Endothelial cell of umbilical vein (primary cell): ENCODE results near the gene LZTS2. TPM values are rescaled to one million over a fixed set of nuclear protein-coding genes. Genes with fewer than 3 reads are reported as not detected.

Experiments
- BruUV-seq: library from RNA; stranded (reverse); fragments of 400-500 nt; replicated peaks from 2 replicates; lab custom pipeline; 2021; lab: Mats Ljungman, UMichigan
- CTCF ChIA-PET: fragments of 300-600, 350-600 bp; sonication (Branson Sonifier 250); formaldehyde crosslinking; loops from one replicate; lab custom pipeline; 2021; ENCODE audit warnings: antibody characterized with exemption, inconsistent platforms; lab: Charles Lee
- POLR2A ChIA-PET: fragments of 300-600, 350-600 bp; sonication (Branson Sonifier 250); formaldehyde crosslinking; loops from one replicate; lab custom pipeline; 2021; ENCODE audit warnings: antibody characterized with exemption, inconsistent platforms; lab: Charles Lee
- DNase-seq: peaks from one replicate; pipeline ENCODE4 v3.0.0-alpha.2; 2011; ENCODE audit warnings: low read depth, low spot score
- FAIRE-seq: peaks from 2 replicates; lab custom pipeline; 2011; peaks lifted over from hg19 to GRCh38; lab: Jason Lieb, UNC
- H2AFZ ChIP-seq: 2 replicates; pipeline ENCODE4 v1.6.0; 2012; ENCODE audit warnings: low read depth, low read length, control low read depth, inconsistent platforms
- H3K27ac ChIP-seq: 2 replicates; pipeline ENCODE4 v1.5.1; 2011; ENCODE audit warnings: low read depth, mild to moderate bottlenecking, control low read depth, low read length, moderate library complexity; ENCODE audit not compliant: insufficient read depth
- H3K27me3 ChIP-seq, 2 experiments: 2 replicates each; pipeline versions ENCODE4 v1.6.0 to v1.6.1; 2011; ENCODE audit warnings: low read length in 2 of 2, mixed read lengths in 1 of 2; ENCODE audit not compliant: control insufficient read depth in 2 of 2, insufficient read depth in 2 of 2
- H3K36me3 ChIP-seq, 2 experiments: 2 replicates in 1 of 2; 3 replicates in 1 of 2; pipeline ENCODE4 v1.5.1; 2011; ENCODE audit warnings: low read length in 2 of 2, mild to moderate bottlenecking in 1 of 2, moderate library complexity in 1 of 2; ENCODE audit not compliant: control insufficient read depth in 2 of 2, insufficient read depth in 2 of 2; ENCODE audit errors: extremely low read depth in 1 of 2
- H3K4me1 ChIP-seq: 3 replicates; pipeline ENCODE4 v1.5.1; 2011; ENCODE audit warnings: mild to moderate bottlenecking, low read length; ENCODE audit not compliant: control insufficient read depth, insufficient read depth; ENCODE audit errors: extremely low read depth
- H3K4me2 ChIP-seq: 2 replicates; pipeline ENCODE4 v1.6.1; 2011; ENCODE audit warnings: low read length, control low read depth, mixed read lengths; ENCODE audit not compliant: insufficient read depth
- H3K4me3 ChIP-seq, 3 experiments: fragments of 200-600 bp in 1 of 3; sonication (generic), shearing (Covaris generic) in 1 of 3; replicated peaks in 1 of 3; 2 replicates each; pipeline ENCODE4 v1.5.1; 2011 to 2016; ENCODE audit warnings: control low read depth in 3 of 3, low read length in 3 of 3, mild to moderate bottlenecking in 2 of 3, inconsistent platforms in 1 of 3, low read depth in 1 of 3, moderate library complexity in 1 of 3; ENCODE audit not compliant: insufficient read depth in 1 of 3
- H3K79me2 ChIP-seq: 2 replicates; pipeline ENCODE4 v1.6.0; 2012; ENCODE audit warnings: low read length, inconsistent platforms; ENCODE audit not compliant: control insufficient read depth, insufficient read depth
- H3K9ac ChIP-seq: replicated peaks from 2 replicates; pipeline ENCODE3; 2011; ENCODE audit warnings: low read length, control low read depth; ENCODE audit not compliant: insufficient read depth; ENCODE audit errors: extremely low read depth
- H3K9me1 ChIP-seq: replicated peaks from 3 replicates; pipeline ENCODE4 v1.6.0; 2011; ENCODE audit warnings: mild to moderate bottlenecking, low read length; ENCODE audit not compliant: control insufficient read depth, insufficient read depth; ENCODE audit errors: extremely low read depth
- H3K9me3 ChIP-seq: replicated peaks from 2 replicates; pipeline ENCODE4 v1.5.1; 2012; ENCODE audit warnings: low read length, inconsistent platforms; ENCODE audit not compliant: control insufficient read depth, insufficient read depth
- H4K20me1 ChIP-seq: replicated peaks from 2 replicates; pipeline ENCODE3; 2011; ENCODE audit warnings: mild to moderate bottlenecking, low read length; ENCODE audit not compliant: control insufficient read depth, insufficient read depth; ENCODE audit errors: extremely low read depth
- CTCF ChIP-seq, 2 donors: IDR thresholded peaks; 1 replicate in 1 of 2; 2 replicates in 1 of 2; pipeline ENCODE4 v1.5.1; 2011; ENCODE audit warnings: low read length in 2 of 2, mild to moderate bottlenecking in 2 of 2, moderate library complexity in 2 of 2, control low read depth in 1 of 2, inconsistent platforms in 1 of 2, low read depth in 1 of 2; ENCODE audit not compliant: insufficient read depth in 1 of 2; ENCODE audit errors: extremely low read depth in 1 of 2
- EZH2 ChIP-seq: IDR thresholded peaks from 2 replicates; pipeline ENCODE4 v1.6.1; 2012; ENCODE audit warnings: borderline replicate concordance, low read depth, mild to moderate bottlenecking, moderate library complexity, low read length, inconsistent platforms; ENCODE audit not compliant: severe bottlenecking
- FOS ChIP-seq: IDR thresholded peaks from 2 replicates; pipeline ENCODE4 v1.6.1; 2011; ENCODE audit warnings: mild to moderate bottlenecking, low read length, moderate library complexity, borderline replicate concordance; ENCODE audit not compliant: insufficient read depth
- GATA2 ChIP-seq: IDR thresholded peaks from 2 replicates; pipeline ENCODE4 v1.7.0; 2011; ENCODE audit warnings: low read depth, mild to moderate bottlenecking, moderate library complexity, mixed read lengths, low read length; ENCODE audit not compliant: insufficient read length, insufficient read depth
- JUN ChIP-seq: IDR thresholded peaks from 2 replicates; pipeline ENCODE4 v1.6.1; 2011; ENCODE audit warnings: borderline replicate concordance, low read depth; ENCODE audit not compliant: insufficient read length, insufficient read depth
- MYC ChIP-seq: IDR thresholded peaks from one replicate; pipeline ENCODE4 v1.6.1; 2011; ENCODE audit warnings: mild to moderate bottlenecking, low read depth, low read length
- POLR2A ChIP-seq: IDR thresholded peaks from 2 replicates; pipeline ENCODE4 v1.6.1; 2012; ENCODE audit warnings: low read depth, mild to moderate bottlenecking, control low read depth, low read length
- POLR2AphosphoS5 ChIP-seq: IDR thresholded peaks from 2 replicates; pipeline ENCODE4 v1.6.1; 2012; ENCODE audit warnings: low read depth, mild to moderate bottlenecking, control low read depth, low read length, moderate library complexity; ENCODE audit not compliant: insufficient read depth
- dilution Hi-C: fragments of 300-500 bp; cut with MboI; formaldehyde crosslinking; loops from one replicate; pipeline ENCODE4 v1.15.0; 2019; ENCODE audit warnings: low sequenced_read_pairs; ENCODE audit not compliant: extremely low pct_ligation_motif_present
- intact Hi-C: fragments of 100-400 bp; cut with micrococcal nuclease; formaldehyde crosslinking; loops from one replicate; pipeline ENCODE4 v1.10.0; 2022
- polyA plus RNA-seq, 4 experiments: library from polyadenylated mRNA; depleted of rRNA in 3 of 4; stranded (reverse) in 3 of 4; unstranded in 1 of 4; fragments of >200 nt; gene quantifications; 2 replicates each; pipeline versions ENCODE4 v1.2.1 to v1.2.3, GENCODE V29; 2011 to 2012; ENCODE audit warnings: missing spikeins in 1 of 4
- total RNA-seq: library from RNA; stranded (reverse); gene quantifications from 2 replicates; pipeline ENCODE4 v1.2.3, GENCODE V29; 2021
- TF ChIP-seq, protein P1 (sequence below): IDR thresholded peaks from 2 replicates; pipeline ENCODE4 v1.6.1; 2011; ENCODE audit not compliant: insufficient read depth, insufficient read length

Gene LZTS2
- total and polyA plus RNA-seq, 2 donors (not counting 3 experiments of a cell fraction or from before 2014, with no cell fraction given): 70.8 to 79.5 TPM

DNA sequence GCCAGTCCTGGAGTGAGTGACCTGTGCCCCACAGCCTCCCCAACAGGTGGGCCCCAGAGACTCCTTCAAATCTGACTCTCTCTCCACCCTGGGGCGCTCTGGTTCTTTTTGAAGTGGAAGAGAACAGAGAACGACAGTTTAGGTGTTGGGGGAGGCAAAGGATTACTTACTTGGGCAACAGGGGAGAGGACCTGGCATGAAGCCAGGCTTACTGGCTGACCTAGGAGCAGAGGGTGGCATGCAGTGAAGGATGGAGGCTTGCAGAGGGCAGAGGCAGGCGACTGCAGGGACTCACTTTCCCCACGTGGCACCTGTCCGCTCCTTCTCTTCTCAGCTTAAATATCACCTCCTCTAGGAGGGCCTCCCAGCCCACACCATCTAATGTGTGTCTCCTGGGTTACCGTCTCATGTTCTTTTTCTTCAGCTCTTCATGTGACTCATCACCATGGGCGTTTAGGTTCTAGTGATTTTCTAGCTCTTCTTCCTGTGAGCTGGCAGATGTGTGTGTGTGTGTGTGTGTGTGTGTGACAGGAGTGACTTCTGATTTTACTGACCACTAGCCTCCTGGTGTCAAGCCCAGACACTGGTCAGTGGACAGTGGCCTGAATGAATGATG lies 15.5 kb downstream of the LZTS2 start:
- FAIRE-seq (no peak), DNase-seq (no peak)
- intact Hi-C loops: loop anchor here (1.0 to 10.0 kb wide), 3 partner anchors 100 to 453 kb away; partner anchors contain the start of gene SLF2
- TF ChIP-seq MYC: no peak
- TF ChIP-seq POLR2A: no peak
- TF ChIP-seq FOS: peak; percentile 48
- H3K4me2 ChIP-seq: no peak overlapping the region
- no peaks in the 10 kb centered on the region for H3K79me2 ChIP-seq
- no peak overlapping the region for H3K27ac ChIP-seq
- no peaks in the 10 kb centered on the region for H3K9me3 ChIP-seq
- H3K36me3 ChIP-seq: no peaks in the 10 kb centered on the region
- POLR2A ChIA-PET: no interaction called here
- no peak overlapping the region for H3K9ac ChIP-seq
- H4K20me1 ChIP-seq: no peaks in the 10 kb centered on the region
- no peak overlapping the region for H3K4me3 ChIP-seq
- H3K9me1 ChIP-seq: no peaks in the 10 kb centered on the region
- no peaks in the 10 kb centered on the region for H3K27me3 ChIP-seq
- no peak overlapping the region for H2AFZ ChIP-seq
- BruUV-seq: no TSS peak
- dilution Hi-C loops: no loop called here
- CTCF ChIA-PET: interaction anchor here (0.6 to 7.3 kb wide), 38 partner anchors 9 to 454 kb away, joined by 3 to 254 read pairs (median 5); partner anchors contain the start of genes KAZALD1, LZTS2, MRPL43 and PDZD7
- H3K4me1 ChIP-seq: peaks cover 13% of the 10 kb centered on the region

- Histone ChIP-seq H3K9me1 (no peaks in the 10 kb centered on the region), H3K4me2 (no peak overlapping the region), H3K27ac (no peak overlapping the region), H3K36me3 (no peaks in the 10 kb centered on the region), H3K79me2 (no peaks in the 10 kb centered on the region), H3K9ac (no peak overlapping the region), H3K4me3 (no peak overlapping the region), H3K9me3 (no peaks in the 10 kb centered on the region), H3K27me3 (no peaks in the 10 kb centered on the region), H2AFZ (no peak overlapping the region), H4K20me1 (no peaks in the 10 kb centered on the region), H3K4me1 (peaks cover 13% of the 10 kb centered on the region)
- no peak for TF ChIP-seq JUN
- no peak for TF ChIP-seq CTCF (IDR thresholded peaks at IDR 0.05; ENCODE audit: extremely low read depth in 1 of 2, insufficient read depth in 1 of 2, low read depth in 1 of 2, low read length in 2 of 2)
- TF ChIP-seq FOS: no peak
- TF ChIP-seq POLR2A: no peak
- no peak for TF ChIP-seq EZH2
- no peak for TF ChIP-seq POLR2AphosphoS5
- TF ChIP-seq, protein P1, sequence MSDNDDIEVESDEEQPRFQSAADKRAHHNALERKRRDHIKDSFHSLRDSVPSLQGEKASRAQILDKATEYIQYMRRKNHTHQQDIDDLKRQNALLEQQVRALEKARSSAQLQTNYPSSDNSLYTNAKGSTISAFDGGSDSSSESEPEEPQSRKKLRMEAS: no peak
- TF ChIP-seq MYC: no peak
- no peak for TF ChIP-seq GATA2
- ChIA-PET CTCF (interaction anchor here (1.1 to 7.3 kb wide), 8 partner anchors 11 to 453 kb away, joined by 4 to 254 read pairs (median 12); partner anchors contain the start of genes LZTS2, PDZD7 and SFXN3), POLR2A (no interaction called here)
- DNase-seq (no peak), FAIRE-seq (no peak)
- intact Hi-C loops (loop anchor here (10.0 kb wide), 1 partner anchor 101 kb away; the partner anchor contains the start of gene SLF2), dilution Hi-C loops (no loop called here)
- BruUV-seq: no TSS peak
These were observed 16.0 kb downstream of the LZTS2 start for GRCh38 chr10:101015582-101015973.
